Hematopoietic multipotent progenitor cell treated with erythropoietin and hydrocortisone succinate and interleukin-3 and kit ligand, for 15 days (in vitro differentiated cells): ENCODE measurements around the gene SLX4IP.
"Not testable (repeated sequence)": the region's sequence is repeated elsewhere in the genome, so short reads cannot be mapped to it uniquely, and the experiment has no call there.

ENCODE experiments used
- DNase-seq: peaks from one replicate; pipeline ENCODE4 v3.0.0-alpha.2; 2015; ENCODE audit warnings: low spot score

The SLX4IP gene

GRCh38 chr20:10576411-10577090 lies 141.4 kb downstream of the SLX4IP start:
- DNase-seq: no peak

GRCh38 chr20:10577648-10578047 lies 142.5 kb downstream of the SLX4IP start:
- DNase-seq: no peak

- no peak for DNase-seq
These were observed 143.5 kb downstream of the SLX4IP start for GRCh38 chr20:10578607-10579006.

GRCh38 chr20:10579942-10580341 lies 144.8 kb downstream of the SLX4IP start:
- no peak for DNase-seq

- DNase-seq: no peak
These were observed 145.6 kb downstream of the SLX4IP start for GRCh38 chr20:10580700-10581099.

GRCh38 chr20:10581823-10582222 lies 146.7 kb downstream of the SLX4IP start:
- DNase-seq: no peak

- no peak for DNase-seq
These were observed 149.3 kb downstream of the SLX4IP start for GRCh38 chr20:10584371-10584770.

GRCh38 chr20:10585308-10585707 lies 150.2 kb downstream of the SLX4IP start:
- DNase-seq: no peak

- DNase-seq: no peak
These were observed 151.2 kb downstream of the SLX4IP start for GRCh38 chr20:10586296-10586695.

GRCh38 chr20:10590446-10590845 lies 155.3 kb downstream of the SLX4IP start:
- not testable (repeated sequence) for DNase-seq

- no peak for DNase-seq
These were observed 156.0 kb downstream of the SLX4IP start for GRCh38 chr20:10590950-10591671.

- DNase-seq: no peak
These were observed 156.9 kb downstream of the SLX4IP start for GRCh38 chr20:10591946-10592521.

GRCh38 chr20:10594296-10594868 lies 159.3 kb downstream of the SLX4IP start:
- no peak for DNase-seq

- no peak for DNase-seq
These were observed 160.2 kb downstream of the SLX4IP start for GRCh38 chr20:10595266-10595665.

GRCh38 chr20:10595985-10596384 lies 160.9 kb downstream of the SLX4IP start:
- no peak for DNase-seq

GRCh38 chr20:10596710-10597121 lies 161.6 kb downstream of the SLX4IP start:
- no peak for DNase-seq

- DNase-seq: no peak
These were observed 162.5 kb downstream of the SLX4IP start for GRCh38 chr20:10597637-10598036.

- no peak for DNase-seq
These were observed 167.2 kb downstream of the SLX4IP start for GRCh38 chr20:10602221-10602871.

GRCh38 chr20:10603378-10603777 lies 168.3 kb downstream of the SLX4IP start:
- DNase-seq: no peak

GRCh38 chr20:10603971-10604864 lies 169.1 kb downstream of the SLX4IP start:
- DNase-seq: no peak

GRCh38 chr20:10604865-10605440 lies 169.8 kb downstream of the SLX4IP start:
- no peak for DNase-seq
